DOHH2 (cell line): ENCODE results near the gene CLINT1.

Experiments
- CTCF ChIP-seq: fragments of 200-600 bp; sonication (generic); IDR thresholded peaks from one replicate; pipeline ENCODE4 v1.5.1; 2014; ENCODE audit warnings: antibody characterized with exemption, mild to moderate bottlenecking, low read depth, low read length; ENCODE audit not compliant: poor library complexity, severe bottlenecking
- EZH2phosphoT487 ChIP-seq: fragments of 200-600 bp; sonication (generic); IDR thresholded peaks from 2 replicates; pipeline ENCODE4 v1.6.1; 2017; ENCODE audit warnings: borderline replicate concordance, mild to moderate bottlenecking, antibody characterized with exemption, low read length, moderate library complexity, mixed read lengths

- TF ChIP-seq CTCF (no peak), EZH2phosphoT487 (no peak)
Measured at GRCh38 chr5:157799578-157799977, 59.4 kb downstream of the CLINT1 start.
